HG02884 (cell line): ENCODE data around the gene CTCF.
A peak's percentile ranks its signal among the peaks of the same experiment; 100 is the strongest.

ENCODE experiments used
- ATAC-seq: cut with Tn5 transposase; IDR thresholded peaks from one replicate; pipeline ENCODE4 v1.9.1; 2021; ENCODE audit warnings: mild to moderate bottlenecking, moderate library complexity; ENCODE audit not compliant: unreplicated experiment

CTCF gene

DNA sequence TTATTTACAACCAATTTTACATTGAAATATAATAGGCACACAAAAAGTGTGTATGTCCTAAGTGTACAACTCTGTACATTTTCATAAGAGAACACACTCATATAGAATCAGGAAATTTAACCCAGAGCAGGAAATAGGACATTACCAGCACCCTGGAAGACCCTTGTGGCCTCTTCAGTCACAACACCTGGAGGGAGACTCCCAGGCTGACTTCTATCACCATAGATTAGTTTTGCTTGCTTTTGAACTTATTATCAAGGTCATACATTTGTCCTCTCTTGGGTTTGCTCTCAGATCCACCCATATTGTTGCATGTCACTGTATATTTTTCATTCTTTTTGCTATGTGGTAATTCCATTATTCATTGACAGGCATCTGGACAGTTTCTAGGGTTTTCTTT is 27.9 kb upstream of the CTCF start:
- no peak for ATAC-seq

DNA sequence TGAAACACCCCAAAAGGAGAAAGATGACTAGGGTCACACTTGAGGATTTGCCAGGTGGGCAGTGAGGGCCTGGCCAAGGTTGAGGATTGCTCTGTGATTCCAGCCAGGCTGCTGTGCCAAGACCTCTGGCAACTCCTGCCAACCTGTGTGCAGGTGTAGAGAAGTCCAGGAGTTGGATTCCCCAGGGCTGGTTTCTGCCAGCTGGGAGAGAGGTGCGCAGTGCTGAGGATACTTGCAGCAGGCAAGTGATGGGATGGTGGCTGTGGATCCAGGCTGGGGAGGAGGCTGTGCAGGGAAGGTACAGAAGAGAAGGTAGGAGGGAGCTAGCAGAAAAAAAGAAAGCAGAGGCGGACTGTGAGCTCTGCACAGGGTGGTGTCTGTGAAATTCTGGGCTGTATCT is 27.1 kb upstream of the CTCF start:
- no peak for ATAC-seq

DNA sequence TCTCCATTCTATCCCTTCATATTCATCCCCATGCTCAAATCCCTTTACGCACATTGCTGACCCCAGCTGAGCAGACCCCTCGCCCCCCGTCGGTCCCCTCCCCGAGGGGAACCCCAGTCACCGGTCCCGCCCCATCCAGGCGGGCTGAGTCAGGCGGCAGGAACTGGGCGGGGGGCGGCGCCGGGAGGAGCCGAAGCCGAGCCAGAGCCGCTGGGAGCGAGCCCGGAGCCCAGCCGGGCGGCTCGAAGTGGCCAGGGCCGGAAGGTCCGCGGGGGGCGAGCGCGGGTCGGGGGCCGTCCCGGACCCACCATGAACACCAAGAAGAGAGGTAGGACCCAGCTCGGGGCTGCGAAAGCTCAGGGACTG is 25.1 kb upstream of the CTCF start:
- ATAC-seq: no peak

DNA sequence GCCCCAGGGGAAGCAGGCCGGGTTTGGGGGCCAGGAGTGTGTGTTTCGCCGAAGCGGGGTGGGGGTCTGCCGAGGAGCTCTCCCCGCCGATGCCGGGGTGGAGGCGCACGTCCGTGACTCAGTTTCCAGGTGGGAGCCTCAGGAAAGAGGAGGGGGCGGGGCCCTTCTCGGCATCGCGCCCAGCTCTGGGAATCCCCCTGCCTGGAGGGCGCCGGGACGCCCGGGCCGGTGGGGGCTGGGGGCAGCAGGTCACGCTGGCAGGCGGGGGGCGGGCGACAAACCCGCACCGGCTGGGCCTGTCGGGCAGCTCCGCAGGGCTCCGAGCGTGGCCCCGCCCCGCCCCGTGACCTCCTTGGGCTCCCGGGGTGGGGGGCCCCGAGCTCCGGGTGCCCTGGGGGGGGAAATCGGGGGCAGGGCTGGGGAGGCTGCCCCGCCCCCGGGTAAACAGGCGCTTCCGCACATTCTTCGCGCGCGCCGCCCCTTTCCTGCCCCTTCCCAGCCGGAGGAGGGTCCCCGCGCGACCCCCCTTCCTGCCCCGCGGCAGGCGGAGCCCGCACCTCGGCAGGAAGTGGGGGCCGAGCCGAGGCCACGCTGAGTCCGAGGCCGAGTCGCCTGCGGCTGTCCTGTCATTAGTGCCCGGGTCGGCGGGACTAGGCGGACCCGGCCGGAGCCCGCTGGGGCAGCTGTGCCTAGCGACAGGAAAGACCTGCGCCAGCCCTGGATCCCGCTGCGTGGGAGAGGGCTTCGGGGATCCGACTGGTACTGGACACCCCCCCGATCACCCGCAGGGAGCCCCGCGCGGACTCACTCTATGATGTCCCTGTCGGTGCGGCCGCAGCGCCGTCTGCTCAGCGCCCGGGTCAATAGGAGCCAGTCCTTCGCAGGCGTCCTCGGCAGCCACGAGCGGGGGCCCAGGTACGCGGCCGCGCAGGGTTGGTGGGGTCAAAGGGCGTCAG is 24.4 kb upstream of the CTCF start:
- ATAC-seq: no peak

DNA sequence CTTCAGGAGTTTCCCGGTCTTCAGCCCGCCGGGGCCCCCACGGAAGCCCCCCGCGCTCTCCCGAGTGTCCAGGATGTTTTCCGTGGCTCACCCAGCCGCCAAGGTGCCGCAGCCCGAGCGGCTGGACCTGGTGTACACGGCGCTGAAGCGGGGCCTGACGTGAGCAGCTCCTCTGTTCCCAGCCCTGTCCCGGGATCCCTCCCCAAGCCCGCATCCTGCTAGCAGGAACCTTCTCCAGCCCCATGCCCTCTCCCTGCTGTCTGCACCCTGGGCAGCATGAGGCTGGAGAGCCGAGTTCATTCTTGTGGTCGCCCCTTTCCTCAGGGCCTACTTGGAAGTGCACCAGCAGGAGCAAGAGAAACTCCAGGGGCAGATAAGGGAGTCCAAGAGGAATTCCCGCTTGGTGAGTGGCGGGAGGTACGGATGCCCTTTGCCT is 23.6 kb upstream of the CTCF start:
- ATAC-seq: no peak

DNA sequence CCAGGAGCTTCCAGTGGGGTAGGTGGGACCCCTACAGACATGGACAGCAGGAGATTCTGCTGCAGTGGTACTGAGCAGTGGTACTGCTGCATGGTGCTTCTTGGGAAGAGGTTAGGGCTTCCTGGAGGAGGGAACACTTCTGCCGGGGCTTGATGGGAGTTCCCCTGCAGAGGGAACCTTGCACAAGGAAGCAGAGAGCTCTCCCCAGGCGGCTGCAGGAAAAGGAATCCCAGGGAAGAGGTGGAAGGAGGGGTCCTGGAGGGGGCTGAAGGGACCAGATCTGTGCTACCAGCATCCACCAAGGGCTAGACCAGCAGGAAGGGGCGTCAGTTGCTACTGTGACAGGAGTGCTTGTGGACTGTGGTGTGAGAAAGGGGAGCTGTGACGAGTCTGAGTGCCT is 23.1 kb upstream of the CTCF start:
- ATAC-seq: no peak

DNA sequence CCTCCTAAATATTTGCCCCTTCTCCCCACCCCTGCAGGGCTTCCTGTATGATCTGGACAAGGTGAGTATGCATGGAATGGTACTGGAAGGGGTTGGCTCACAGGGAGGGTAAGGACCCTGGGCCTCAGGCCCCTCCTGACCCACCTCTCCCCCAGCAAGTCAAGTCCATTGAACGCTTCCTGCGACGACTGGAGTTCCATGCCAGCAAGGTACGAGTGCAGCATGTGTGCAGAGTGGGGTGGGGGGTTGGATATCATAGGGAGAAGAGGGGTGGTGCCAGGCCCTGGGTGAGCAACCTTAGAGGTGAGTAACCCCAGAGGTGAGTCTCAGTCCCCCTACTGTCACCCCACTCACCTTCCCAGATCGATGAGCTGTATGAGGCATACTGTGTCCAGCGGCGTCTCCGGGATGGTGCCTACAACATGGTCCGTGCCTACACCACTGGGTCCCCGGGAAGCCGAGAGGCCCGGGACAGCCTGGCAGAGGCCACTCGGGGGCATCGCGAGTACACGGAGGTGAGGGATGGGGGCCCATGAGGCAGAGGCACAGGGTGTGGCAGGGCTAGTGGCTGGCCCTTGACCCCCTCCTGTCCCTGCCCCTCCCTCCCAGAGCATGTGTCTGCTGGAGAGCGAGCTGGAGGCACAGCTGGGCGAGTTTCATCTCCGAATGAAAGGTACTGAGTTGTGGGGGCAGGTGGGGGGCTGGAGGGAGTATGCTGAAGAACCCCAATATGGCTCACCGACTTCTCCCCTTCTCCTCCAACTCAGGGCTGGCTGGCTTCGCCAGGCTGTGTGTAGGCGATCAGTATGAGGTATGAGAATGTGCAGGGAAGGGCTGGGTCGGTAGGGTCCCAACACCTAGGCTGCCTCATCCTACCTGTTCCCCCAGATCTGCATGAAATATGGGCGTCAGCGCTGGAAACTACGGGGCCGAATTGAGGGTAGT is 22.4 kb upstream of the CTCF start:
- ATAC-seq: no peak

DNA sequence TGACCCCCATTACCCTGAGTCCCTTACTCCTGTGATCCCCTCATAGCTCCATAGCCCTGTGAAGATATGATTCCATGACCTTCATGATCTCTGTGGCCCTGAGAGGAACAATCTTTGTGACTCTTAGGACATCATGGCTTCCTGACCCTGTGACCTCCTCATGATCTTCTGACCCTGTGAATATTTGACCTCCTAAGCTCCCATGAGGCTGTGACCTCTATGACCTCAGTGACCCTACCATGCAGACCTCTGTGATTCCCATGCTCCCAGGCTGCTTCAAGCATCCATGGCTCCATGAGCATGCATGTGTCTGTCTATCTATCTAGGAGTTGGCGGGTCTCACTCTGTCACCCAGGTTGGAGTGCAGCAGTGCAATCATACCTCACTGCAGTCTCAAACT is 21.6 kb upstream of the CTCF start:
- no peak for ATAC-seq

DNA sequence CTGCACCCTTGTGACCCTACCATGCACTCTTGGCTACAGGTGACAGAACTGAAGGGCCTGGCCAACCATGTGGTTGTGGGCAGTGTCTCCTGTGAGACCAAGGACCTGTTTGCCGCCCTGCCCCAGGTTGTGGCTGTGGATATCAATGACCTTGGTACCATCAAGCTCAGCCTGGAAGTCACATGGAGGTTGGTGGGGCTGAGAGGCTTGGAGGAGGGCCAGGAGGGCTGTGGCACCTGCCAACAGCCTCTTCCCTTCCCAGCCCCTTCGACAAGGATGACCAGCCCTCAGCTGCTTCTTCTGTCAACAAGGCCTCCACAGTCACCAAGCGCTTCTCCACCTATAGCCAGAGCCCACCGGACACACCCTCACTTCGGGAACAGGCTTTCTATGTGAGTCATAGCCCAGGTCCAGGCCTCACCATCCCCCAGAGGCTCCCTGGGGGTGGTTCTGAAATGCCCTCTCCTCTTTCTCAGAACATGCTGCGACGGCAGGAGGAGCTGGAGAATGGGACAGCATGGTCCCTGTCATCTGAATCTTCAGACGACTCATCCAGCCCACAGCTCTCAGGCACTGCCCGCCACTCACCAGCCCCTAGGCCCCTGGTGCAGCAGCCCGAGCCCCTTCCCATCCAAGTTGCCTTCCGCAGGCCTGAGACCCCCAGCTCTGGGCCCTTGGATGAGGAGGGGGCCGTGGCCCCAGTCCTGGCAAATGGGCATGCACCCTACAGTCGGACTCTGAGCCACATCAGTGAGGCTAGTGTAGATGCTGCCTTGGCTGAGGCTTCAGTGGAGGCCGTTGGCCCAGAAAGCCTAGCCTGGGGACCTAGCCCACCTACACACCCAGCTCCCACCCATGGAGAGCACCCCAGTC is 20.7 kb upstream of the CTCF start:
- ATAC-seq: no peak

DNA sequence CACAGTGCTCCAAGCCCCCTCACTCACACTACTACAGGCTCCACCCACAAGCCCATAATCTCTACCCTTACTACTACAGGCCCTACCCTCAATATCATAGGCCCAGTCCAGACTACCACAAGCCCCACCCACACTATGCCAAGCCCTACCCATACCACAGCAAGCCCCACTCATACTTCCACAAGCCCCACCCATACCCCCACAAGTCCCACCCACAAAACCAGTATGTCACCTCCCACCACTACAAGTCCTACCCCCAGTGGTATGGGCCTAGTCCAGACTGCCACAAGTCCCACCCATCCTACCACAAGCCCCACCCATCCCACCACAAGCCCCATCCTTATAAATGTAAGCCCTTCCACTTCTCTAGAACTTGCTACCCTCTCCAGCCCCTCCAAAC is 19.9 kb upstream of the CTCF start:
- peak; percentile 53 for ATAC-seq

DNA sequence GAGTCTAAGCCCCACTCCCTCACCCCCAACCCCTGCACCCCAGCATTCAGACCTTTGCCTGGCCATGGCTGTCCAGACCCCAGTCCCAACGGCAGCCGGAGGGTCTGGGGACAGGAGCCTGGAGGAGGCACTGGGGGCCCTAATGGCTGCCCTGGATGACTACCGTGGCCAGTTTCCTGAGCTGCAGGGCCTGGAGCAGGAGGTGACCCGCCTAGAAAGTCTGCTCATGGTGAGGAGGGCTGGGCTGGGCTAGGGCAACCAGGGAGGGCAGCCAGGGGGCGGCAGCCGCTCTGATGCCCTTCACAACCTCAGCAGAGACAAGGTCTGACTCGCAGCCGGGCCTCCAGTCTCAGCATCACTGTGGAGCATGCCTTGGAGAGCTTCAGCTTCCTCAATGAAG is 19.3 kb upstream of the CTCF start:
- ATAC-seq: no peak

DNA sequence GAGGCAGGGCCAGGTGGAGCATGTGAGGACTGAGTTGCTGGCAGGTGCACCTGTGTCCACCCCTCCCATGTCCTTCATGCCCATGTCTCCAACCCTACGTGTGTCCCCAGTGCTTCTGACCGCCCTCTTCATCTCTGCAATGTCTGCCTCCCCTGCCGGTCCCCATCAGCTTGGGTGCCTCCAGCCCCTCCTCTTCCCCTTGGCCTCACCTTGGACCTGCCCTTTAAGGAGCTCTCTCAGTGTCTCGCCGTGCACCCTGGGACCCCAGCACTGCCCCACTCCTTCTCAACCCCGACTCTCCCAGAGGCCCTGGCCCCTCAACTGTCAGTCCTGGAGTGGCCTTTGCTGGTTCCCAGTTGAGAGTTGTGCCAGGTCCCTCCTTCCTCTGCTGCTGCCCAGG is 18.7 kb upstream of the CTCF start:
- no peak for ATAC-seq

DNA sequence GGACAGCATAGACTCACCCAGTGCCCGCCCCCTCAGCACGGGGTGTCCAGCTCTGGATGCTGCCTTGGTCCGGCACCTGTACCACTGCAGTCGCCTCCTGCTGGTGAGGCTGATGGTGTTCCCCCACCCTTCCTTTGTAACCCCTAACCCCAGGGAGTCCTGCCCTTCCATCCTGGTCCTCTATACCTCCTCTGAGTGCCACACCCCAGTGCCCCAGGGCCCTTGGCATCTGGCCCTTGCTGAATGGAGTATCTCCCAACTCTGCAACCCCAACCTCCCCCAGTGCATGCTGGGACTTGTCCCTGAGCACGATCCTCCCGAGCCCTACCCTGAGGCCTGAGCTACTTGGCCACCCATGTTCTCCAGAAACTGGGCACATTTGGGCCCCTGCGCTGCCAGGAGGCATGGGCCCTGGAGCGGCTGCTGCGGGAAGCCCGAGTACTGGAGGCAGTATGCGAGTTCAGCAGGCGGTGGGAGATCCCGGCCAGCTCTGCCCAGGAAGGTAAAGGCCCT is 17.9 kb upstream of the CTCF start:
- ATAC-seq: no peak

DNA sequence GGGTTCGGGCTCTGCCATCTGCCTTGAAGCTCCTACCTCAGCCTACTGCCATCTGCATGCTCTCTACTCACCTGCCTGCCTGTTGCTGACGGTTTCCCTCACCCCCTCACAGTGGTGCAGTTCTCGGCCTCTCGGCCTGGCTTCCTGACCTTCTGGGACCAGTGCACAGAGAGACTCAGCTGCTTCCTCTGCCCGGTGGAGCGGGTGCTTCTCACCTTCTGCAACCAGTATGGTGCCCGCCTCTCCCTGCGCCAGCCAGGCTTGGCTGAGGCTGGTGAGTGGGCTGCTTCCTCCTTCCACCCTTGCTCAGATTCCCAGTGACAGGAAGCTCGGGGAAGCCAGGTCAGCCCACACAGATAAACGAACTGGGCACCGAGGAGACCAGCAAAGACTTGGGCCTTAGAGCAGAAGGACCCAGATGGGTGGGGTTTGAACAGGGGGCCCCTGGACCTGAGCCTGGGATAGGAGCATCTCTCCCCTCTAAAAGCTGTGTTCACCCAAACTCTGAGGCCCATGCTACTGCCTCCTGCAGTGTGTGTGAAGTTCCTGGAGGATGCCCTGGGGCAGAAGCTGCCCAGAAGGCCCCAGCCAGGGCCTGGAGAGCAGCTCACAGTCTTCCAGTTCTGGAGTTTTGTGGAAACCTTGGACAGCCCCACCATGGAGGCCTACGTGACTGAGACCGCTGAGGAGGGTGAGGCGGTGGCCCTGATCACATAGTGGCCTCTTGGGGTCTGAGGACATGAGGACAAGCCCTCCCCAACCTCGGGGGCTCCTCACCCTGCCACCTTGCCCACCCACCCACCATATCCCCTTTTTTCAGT is 17.3 kb upstream of the CTCF start:
- no peak for ATAC-seq

DNA sequence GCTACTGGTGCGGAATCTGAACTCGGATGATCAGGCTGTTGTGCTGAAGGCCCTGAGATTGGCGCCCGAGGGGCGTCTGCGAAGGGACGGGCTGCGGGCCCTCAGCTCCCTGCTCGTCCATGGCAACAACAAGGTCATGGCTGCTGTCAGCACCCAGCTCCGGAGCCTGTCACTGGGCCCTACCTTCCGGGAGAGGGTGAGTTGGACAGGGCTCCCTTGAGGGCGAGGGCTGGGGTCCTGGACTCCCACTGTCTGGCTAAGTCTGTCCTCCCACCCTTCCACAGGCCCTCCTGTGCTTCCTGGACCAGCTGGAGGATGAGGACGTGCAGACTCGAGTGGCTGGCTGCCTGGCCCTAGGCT is 16.7 kb upstream of the CTCF start:
- no peak for ATAC-seq

DNA sequence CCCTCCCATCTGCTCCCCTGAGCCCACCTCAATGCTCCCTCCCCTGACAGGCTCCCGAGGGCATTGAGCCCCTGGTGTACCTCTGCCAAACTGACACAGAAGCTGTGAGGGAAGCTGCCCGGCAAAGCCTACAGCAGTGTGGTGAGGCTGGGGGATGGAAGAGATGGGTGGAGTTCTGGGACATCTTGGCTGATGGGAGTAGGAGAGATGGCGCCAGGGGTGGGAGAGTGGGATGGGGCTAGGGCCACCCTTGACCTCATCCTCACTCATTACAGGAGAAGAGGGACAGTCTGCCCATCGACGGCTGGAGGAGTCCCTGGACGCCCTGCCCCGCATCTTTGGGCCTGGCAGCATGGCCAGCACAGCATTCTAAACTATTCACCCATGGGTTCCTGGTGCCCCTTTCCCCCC is 16.2 kb upstream of the CTCF start:
- ATAC-seq: no peak

DNA sequence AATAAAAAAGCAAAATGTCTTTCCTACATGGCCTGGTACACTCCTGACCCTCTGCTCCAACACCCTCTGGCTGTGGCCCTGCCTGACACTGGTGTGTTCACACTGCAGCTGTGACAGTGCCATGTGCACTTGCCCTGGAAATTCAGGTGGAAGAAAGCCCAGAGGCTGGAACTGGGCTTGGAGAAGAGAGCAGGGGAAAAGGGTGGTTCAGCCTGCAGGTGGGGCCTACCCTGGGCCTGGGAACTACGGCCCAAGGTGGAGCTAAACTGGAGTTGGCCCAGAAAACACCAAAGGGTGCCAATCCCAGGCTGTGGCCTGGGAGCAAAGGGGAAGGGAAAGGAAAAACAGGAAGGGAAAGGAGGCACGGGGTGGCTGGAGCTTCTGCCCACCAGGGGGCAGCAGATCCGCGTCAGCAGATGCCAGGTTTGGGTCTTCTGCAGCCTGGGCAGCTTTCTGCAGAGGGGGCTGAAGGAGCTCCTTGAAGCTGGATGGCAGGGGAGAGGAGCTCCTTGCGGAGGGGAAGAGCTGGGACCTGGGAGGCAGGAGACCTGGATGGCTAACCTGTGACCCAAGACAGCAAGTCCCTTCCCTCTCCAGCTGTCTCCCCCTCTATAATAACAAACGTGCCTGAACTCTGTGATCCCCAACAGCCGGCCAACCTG is 15.4 kb upstream of the CTCF start:
- ATAC-seq: no peak

DNA sequence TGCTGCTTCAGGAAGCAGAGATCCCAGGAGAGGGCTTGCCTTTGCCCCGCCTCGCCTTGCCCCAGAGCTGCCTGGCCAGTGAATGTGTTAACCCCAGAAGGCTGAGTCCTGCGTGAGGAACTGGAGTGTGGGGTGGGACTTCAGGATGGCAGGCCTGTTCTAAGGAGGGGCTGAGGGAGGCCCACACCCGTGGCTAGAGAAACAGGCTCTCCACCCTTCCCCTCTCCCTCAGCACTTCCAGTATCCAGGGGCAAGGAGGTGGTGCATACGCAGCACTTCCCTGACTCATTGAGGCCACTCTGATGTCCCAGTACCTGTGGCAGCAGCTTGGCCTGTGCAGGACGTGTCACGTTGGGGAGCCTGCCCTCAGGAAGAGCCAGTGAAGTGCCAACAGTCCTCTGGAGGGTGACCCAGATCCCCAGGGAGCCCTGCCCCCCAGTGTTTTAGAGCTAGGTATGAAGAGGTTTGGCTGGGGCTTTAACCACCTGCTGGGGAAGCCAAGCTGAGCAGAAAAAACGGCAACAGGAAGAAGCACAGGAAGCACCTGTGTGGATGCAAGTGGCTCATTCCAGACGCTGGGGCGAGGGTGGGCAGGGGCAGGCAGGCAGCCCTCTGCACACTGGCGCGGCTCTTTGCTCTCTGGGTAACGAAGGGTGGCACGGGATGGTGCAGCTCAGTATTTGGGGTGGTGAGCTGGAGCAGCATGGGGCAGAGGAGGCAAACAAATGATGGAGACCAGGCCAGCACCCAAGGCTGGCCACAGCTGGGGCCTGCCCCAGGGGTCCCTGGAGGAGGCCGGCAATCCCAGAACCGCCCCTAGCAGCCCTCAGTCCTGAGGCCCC is 14.7 kb upstream of the CTCF start:
- ATAC-seq: no peak
